ENCODE results near the gene LMCD1. TPM values are rescaled to one million over a fixed set of nuclear protein-coding genes. Genes with fewer than 3 reads are reported as not detected.

Gene LMCD1
- total and polyA plus RNA-seq, 8 donors: 67.0 to 86.4 (median 79.6) TPM

DNA sequence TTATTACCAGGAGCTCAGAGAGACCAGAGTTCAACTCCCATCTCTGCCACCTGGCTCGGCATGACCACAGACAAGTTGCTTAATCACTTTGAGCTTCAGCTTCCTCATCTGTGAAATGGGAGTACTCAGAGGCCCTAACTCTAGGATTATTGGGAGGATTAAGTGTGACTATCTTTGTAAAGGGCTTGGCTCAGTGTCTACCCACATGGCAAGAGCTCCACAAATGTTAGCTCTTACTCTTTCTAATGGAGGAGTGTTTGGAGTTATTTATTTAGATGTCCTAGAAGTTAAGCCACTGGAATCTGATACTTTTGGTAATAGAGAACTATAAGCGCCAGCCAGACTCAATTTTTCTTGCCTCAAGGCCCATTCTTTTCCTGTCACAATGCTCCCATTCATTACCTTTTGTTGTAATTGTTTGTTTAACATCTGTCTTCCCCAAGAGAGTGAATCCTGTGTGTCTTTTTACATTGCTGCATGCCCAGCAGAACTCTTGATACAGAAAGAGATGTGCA, 12.3 kb upstream of the LMCD1 start:
- no peaks in the 10 kb centered on the region for H3K9me3 ChIP-seq
- no peak overlapping the region for H3K4me3 ChIP-seq
- ATAC-seq: no peak
- no peak for DNase-seq
- peak overlapping the region in 1 of 2 donors; percentile 48 for H3K27ac ChIP-seq
- no peaks in the 10 kb centered on the region for H3K36me3 ChIP-seq
- H3K27me3 ChIP-seq: no peaks in the 10 kb centered on the region
- TF ChIP-seq, protein P1, sequence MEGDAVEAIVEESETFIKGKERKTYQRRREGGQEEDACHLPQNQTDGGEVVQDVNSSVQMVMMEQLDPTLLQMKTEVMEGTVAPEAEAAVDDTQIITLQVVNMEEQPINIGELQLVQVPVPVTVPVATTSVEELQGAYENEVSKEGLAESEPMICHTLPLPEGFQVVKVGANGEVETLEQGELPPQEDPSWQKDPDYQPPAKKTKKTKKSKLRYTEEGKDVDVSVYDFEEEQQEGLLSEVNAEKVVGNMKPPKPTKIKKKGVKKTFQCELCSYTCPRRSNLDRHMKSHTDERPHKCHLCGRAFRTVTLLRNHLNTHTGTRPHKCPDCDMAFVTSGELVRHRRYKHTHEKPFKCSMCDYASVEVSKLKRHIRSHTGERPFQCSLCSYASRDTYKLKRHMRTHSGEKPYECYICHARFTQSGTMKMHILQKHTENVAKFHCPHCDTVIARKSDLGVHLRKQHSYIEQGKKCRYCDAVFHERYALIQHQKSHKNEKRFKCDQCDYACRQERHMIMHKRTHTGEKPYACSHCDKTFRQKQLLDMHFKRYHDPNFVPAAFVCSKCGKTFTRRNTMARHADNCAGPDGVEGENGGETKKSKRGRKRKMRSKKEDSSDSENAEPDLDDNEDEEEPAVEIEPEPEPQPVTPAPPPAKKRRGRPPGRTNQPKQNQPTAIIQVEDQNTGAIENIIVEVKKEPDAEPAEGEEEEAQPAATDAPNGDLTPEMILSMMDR (IDR thresholded peaks at IDR 0.05): no peak
- peaks cover 0 to 22% of the 10 kb centered on the region in 2 donors for H3K4me1 ChIP-seq
- intact Hi-C loops (cut with DNase I): no loop called here

DNA sequence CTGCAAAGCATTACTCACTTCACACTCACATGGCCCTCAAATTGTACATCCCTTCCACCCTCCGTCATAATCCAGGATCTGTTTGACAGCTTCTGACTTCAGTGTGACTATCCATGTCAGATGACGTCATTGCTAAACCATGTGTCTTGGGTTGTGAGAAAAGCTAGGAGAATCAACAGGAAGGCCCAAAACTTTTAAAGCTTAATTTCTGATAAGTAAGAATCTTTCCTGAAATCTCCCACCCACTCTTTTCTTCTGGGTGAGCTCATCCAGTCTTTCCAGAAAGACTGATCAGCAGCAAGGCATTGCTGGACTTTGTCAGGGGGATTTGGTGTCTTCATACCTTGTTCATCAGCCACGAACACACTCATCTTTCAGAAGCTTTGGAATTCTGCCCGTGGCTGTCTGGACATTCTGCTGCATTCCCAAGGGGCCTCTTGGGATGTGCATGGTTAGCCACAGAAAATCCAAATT, 11.5 kb upstream of the LMCD1 start:
- Histone ChIP-seq H3K36me3 (no peaks in the 10 kb centered on the region), H3K27ac (peak overlapping the region in 1 of 2 donors; percentile 13), H3K4me1 (peaks cover 0 to 22% of the 10 kb centered on the region in 2 donors), H3K4me3 (no peak overlapping the region), H3K9me3 (no peaks in the 10 kb centered on the region), H3K27me3 (no peaks in the 10 kb centered on the region)
- no peak for DNase-seq
- intact Hi-C loops (cut with DNase I): no loop called here
- TF ChIP-seq, protein P1 (IDR thresholded peaks at IDR 0.05): no peak
- no peak for ATAC-seq

DNA sequence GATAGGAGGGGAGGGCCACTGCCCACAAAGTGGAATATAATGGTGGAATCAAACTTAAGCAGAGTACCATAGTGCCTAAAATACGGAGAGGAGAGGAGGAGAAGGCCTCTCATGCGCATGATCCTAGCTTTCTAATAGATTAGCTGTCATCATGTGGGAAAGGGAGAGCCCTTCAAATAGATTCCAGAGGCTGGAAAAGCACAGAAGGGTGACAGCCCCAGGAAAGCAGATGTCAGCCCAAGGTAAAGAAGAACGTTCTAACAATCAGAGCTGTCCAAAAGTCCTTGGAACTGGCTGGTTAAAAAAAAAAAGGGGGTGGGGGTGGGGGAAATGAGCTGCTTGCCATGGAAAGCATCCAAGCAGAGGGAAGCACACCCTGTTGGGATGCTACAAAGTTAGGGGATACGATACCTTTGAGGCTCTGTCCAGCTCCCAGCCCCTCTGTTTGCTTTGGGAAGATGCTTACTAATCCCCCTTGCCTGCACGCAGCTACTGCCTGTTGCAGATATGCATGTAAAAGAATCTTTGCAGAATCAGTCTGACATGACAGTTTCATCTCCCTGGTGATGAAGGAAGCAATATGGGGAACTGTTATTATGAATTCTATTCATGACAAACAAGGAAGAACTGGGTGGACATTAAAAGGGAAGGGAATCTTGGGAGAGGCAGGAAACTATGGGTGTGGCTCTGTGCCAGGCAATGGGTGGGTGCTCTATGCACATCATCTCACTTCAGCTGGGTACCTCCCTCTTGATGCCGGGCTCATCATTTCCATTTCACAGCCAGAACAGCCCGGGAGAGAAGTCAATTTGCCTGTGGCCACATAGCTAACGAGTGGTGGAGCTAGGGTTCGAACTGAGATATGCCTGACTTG, 10.1 kb upstream of the LMCD1 start:
- intact Hi-C loops (cut with DNase I): no loop called here
- Histone ChIP-seq H3K36me3 (no peaks in the 10 kb centered on the region), H3K4me1 (peaks cover 0 to 22% of the 10 kb centered on the region in 2 donors), H3K27ac (no peak overlapping the region), H3K4me3 (no peak overlapping the region), H3K9me3 (no peaks in the 10 kb centered on the region), H3K27me3 (no peaks in the 10 kb centered on the region)
- TF ChIP-seq, protein P1 (IDR thresholded peaks at IDR 0.05): no peak
- DNase-seq (no peak), ATAC-seq (no peak)

DNA sequence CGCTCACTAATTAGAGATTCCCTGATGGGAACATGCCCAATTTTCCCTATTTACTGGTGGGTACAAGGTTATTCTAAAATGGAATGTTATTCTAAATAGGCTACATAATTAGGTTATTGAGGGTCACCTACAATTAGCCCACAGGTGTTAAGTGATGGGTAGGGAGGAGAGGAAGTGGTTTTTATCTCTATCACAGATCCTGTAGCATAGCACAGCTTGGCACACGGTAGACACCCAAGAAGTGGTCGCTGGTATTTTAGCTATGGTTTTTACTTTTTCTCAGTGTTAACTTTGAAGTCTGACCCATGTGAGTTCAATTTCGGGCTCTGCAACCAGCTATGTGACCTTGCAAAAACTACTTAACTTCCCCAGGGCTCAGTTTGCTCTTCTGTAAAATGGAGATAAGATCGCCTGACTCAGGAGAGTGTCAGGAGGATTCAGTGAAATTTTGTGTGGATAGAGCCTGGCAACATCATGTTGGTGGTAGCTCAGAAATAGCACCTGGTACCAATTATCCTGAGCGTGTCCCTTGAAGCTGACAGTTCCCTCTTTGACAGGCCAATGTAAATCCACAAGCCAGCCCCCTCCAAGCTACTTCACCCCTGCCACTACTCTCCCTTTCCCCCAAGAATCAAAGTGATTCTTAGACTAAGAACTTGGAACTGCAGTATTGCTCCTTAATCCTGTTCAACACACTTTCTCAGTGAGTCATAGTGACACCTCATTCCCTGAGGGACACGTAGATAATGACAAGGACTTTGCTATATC, 8.7 kb upstream of the LMCD1 start:
- peaks cover 0 to 22% of the 10 kb centered on the region in 2 donors for H3K4me1 ChIP-seq
- no peak overlapping the region for H3K4me3 ChIP-seq
- H3K27me3 ChIP-seq: no peaks in the 10 kb centered on the region
- intact Hi-C loops (cut with DNase I): no loop called here
- no peak for DNase-seq
- H3K9me3 ChIP-seq: no peaks in the 10 kb centered on the region
- no peak for ATAC-seq
- no peaks in the 10 kb centered on the region for H3K36me3 ChIP-seq
- H3K27ac ChIP-seq: no peak overlapping the region
- TF ChIP-seq, protein P1 (IDR thresholded peaks at IDR 0.05): no peak

DNA sequence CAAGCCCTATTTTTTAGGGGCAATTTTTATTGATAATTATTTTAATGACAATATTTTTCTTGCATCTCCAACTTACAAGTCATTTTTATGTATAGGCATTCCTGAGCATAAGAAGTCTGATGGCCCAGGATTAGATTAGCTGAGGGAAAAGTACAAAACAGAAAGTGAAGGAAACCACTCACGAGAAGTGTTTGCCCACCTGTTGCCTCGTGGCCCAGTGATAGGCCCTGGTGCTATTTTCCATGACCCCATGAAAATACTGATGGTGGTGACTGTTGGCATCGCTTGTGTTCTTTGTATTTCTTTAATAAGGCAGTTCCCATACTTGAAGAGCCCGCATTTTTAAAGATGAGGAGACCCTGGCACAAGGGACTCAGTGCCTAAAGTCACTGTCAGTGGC, 7.9 kb upstream of the LMCD1 start:
- Histone ChIP-seq H3K27me3 (no peaks in the 10 kb centered on the region), H3K36me3 (no peaks in the 10 kb centered on the region), H3K27ac (no peak overlapping the region), H3K4me3 (no peak overlapping the region), H3K9me3 (no peaks in the 10 kb centered on the region), H3K4me1 (peaks cover 0 to 22% of the 10 kb centered on the region in 2 donors)
- DNase-seq (no peak), ATAC-seq (no peak)
- intact Hi-C loops (cut with DNase I): no loop called here
- TF ChIP-seq, protein P1 (IDR thresholded peaks at IDR 0.05): no peak
